ENCODE data around the gene SIM2. TPM values are rescaled to one million over a fixed set of nuclear protein-coding genes. Genes with fewer than 3 reads are reported as not detected.

The SIM2 gene
- total and polyA plus RNA-seq, 2 of the 13 experiments (the other 11 are each of a cell fraction or from before 2014, with no cell fraction given) = 0.36 to 0.53 TPM

DNA sequence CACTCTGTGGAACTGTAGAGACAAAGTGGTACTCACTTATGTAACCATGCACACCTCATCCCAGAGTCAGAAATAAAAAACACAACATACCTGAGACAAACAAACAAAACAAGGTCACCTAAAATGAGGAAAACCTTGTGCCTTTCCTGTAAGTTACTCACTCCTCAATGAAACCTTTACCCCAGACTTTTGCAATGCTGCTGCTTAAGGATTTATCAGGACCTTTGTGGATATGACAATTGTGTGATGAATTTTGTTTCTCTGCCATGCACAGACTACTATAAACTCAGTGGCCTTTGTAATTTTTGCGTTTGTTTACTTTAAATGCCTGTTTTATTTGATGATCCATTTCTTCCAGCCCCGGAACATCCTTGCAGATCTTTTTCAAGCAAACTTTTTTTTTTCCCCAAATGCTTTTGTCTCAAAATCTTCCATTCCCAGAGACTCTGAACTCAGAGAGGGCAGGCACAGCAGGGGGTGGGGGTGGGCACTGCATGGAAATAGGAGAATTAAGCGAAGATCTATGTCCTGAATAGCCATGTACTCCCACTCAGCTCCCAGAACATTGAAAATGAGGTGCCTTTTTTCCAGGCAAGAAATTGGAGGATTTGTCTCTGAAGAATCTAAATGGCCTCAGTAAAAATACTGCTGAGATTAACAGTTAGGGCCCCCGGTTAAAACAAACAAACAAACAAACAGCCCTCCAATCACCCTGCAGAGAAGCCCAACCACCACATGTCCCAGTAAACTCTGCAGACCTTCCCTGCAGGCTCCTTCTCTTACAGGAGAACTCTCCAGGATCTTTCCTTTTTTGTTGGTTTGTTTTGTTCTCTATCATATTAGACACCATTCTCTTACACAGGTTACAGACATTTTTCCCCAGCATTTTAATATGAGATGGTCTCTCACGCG lies 22.6 kb upstream of the SIM2 start:
- Histone ChIP-seq H3K27ac (ENCODE audit: extremely low read length, insufficient read depth, low read length) (no peak overlapping the region), H3K27me3 (ENCODE audit: control insufficient read depth in 1 of 2, insufficient read depth in 2 of 2, low read length in 2 of 2) (no peaks in the 10 kb centered on the region; a peak in 1 of 5 replicates), H3K4me3 (replicated peaks in 1 of 3; ENCODE audit: insufficient read depth in 1 of 3, low read depth in 2 of 3, low read length in 3 of 3) (no peak overlapping the region), H3K36me3 (replicated peaks in 1 of 2; ENCODE audit: control insufficient read depth in 1 of 2, insufficient read depth in 2 of 2, low read length in 2 of 2) (no peaks in the 10 kb centered on the region), H3K4me1 (ENCODE audit: insufficient read depth, low read length) (no peaks in the 10 kb centered on the region), H4K20me1 (ENCODE audit: insufficient read depth, low read length) (no peaks in the 10 kb centered on the region), H3K4me2 (ENCODE audit: low read depth, low read length) (no peak overlapping the region), H3K79me2 (ENCODE audit: insufficient read depth, low read length) (no peaks in the 10 kb centered on the region), H3K9ac (ENCODE audit: insufficient read depth, low read depth, low read length) (no peak overlapping the region), H3K9me3 (ENCODE audit: low read length) (peaks cover 12% of the 10 kb centered on the region), H2AFZ (ENCODE audit: low read length) (no peak overlapping the region)
- intact Hi-C loops (cut with micrococcal nuclease; ENCODE audit: unreplicated experiment) = no loop called here
- BruUV-seq (replicated peaks) = no TSS peak
- POLR2A ChIA-PET = no interaction called here
- ATAC-seq (no peak), FAIRE-seq (no peak), DNase-seq (ENCODE audit: low spot score) (no peak)
- in situ Hi-C loops (cut with HindIII; ENCODE audit: extremely low pct_ligation_motif_present, low pct_unique_long_range_greater_than_20kb) = no loop called here
- WGBS (ENCODE audit: low lambda C conversion rate) = 25% methylated on average over 6 of the region's 6 CpGs
- CTCF ChIA-PET (ENCODE audit: low intra/inter-chr PET ratio, low total read pairs) = no interaction called here
- TF ChIP-seq, protein P1, sequence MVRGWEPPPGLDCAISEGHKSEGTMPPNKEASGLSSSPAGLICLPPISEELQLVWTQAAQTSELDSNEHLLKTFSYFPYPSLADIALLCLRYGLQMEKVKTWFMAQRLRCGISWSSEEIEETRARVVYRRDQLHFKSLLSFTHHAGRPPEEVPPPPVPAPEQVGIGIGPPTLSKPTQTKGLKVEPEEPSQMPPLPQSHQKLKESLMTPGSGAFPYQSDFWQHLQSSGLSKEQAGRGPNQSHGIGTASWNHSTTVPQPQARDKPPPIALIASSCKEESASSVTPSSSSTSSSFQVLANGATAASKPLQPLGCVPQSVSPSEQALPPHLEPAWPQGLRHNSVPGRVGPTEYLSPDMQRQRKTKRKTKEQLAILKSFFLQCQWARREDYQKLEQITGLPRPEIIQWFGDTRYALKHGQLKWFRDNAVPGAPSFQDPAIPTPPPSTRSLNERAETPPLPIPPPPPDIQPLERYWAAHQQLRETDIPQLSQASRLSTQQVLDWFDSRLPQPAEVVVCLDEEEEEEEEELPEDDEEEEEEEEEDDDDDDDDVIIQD (CRISPR knock-in tag; IDR thresholded peaks at IDR 0.05; ENCODE audit: low read depth) = no peak
- TF ChIP-seq YEATS2 (CRISPR knock-in tag; IDR thresholded peaks at IDR 0.05; ENCODE audit: borderline replicate concordance) (no peak), MIER3 (CRISPR knock-in tag; IDR thresholded peaks at IDR 0.05; ENCODE audit: borderline replicate concordance) (no peak), ZNF816 (CRISPR knock-in tag; IDR thresholded peaks at IDR 0.05; ENCODE audit: borderline replicate concordance) (no peak), TSC22D2 (CRISPR knock-in tag; IDR thresholded peaks at IDR 0.05; ENCODE audit: borderline replicate concordance) (no peak), ZSCAN29 (CRISPR knock-in tag; conservative IDR thresholded peaks at IDR 0.05) (no peak), RXRB (CRISPR knock-in tag; IDR thresholded peaks at IDR 0.05; ENCODE audit: borderline replicate concordance) (no peak), HNRNPLL (IDR thresholded peaks at IDR 0.05; ENCODE audit: low read depth, low read length, poor library complexity, severe bottlenecking) (no peak), ZNF331 (CRISPR knock-in tag; IDR thresholded peaks at IDR 0.05) (no peak), ZSCAN25 (CRISPR knock-in tag; IDR thresholded peaks at IDR 0.05) (no peak), ZNF263 (CRISPR knock-in tag; IDR thresholded peaks at IDR 0.05) (no peak), ATF7 (IDR thresholded peaks at IDR 0.05) (no peak), ATF7 (CRISPR knock-in tag; IDR thresholded peaks at IDR 0.05) (no peak), ATF1 (CRISPR knock-in tag; IDR thresholded peaks at IDR 0.05) (no peak), ZNF432 (CRISPR knock-in tag; IDR thresholded peaks at IDR 0.05; ENCODE audit: borderline replicate concordance) (no peak)
- TF ChIP-seq, protein P2, sequence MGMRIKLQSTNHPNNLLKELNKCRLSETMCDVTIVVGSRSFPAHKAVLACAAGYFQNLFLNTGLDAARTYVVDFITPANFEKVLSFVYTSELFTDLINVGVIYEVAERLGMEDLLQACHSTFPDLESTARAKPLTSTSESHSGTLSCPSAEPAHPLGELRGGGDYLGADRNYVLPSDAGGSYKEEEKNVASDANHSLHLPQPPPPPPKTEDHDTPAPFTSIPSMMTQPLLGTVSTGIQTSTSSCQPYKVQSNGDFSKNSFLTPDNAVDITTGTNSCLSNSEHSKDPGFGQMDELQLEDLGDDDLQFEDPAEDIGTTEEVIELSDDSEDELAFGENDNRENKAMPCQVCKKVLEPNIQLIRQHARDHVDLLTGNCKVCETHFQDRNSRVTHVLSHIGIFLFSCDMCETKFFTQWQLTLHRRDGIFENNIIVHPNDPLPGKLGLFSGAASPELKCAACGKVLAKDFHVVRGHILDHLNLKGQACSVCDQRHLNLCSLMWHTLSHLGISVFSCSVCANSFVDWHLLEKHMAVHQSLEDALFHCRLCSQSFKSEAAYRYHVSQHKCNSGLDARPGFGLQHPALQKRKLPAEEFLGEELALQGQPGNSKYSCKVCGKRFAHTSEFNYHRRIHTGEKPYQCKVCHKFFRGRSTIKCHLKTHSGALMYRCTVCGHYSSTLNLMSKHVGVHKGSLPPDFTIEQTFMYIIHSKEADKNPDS (CRISPR knock-in tag; IDR thresholded peaks at IDR 0.05) = no peak
- TF ChIP-seq, protein P3, sequence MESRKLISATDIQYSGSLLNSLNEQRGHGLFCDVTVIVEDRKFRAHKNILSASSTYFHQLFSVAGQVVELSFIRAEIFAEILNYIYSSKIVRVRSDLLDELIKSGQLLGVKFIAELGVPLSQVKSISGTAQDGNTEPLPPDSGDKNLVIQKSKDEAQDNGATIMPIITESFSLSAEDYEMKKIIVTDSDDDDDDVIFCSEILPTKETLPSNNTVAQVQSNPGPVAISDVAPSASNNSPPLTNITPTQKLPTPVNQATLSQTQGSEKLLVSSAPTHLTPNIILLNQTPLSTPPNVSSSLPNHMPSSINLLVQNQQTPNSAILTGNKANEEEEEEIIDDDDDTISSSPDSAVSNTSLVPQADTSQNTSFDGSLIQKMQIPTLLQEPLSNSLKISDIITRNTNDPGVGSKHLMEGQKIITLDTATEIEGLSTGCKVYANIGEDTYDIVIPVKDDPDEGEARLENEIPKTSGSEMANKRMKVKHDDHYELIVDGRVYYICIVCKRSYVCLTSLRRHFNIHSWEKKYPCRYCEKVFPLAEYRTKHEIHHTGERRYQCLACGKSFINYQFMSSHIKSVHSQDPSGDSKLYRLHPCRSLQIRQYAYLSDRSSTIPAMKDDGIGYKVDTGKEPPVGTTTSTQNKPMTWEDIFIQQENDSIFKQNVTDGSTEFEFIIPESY (CRISPR knock-in tag; IDR thresholded peaks at IDR 0.05) = no peak
- TF ChIP-seq, protein P4, sequence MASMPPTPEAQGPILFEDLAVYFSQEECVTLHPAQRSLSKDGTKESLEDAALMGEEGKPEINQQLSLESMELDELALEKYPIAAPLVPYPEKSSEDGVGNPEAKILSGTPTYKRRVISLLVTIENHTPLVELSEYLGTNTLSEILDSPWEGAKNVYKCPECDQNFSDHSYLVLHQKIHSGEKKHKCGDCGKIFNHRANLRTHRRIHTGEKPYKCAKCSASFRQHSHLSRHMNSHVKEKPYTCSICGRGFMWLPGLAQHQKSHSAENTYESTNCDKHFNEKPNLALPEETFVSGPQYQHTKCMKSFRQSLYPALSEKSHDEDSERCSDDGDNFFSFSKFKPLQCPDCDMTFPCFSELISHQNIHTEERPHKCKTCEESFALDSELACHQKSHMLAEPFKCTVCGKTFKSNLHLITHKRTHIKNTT (CRISPR knock-in tag; IDR thresholded peaks at IDR 0.05) = no peak

Data from HepG2 (cell line).